H1 (cell line): Measurements from ENCODE around the gene MMP25. TPM values are rescaled to one million over a fixed set of nuclear protein-coding genes. Genes with fewer than 3 reads are reported as not detected.

Experiments used
- MAX ChIP-seq: IDR thresholded peaks from 2 replicates; pipeline ENCODE4 v1.6.1; 2012; ENCODE audit warnings: inconsistent platforms
- SIRT6 ChIP-seq: IDR thresholded peaks from one replicate; pipeline ENCODE4 v1.7.1; 2012; ENCODE audit warnings: low read length, inconsistent platforms
- TAF1 ChIP-seq: IDR thresholded peaks from 2 replicates; pipeline ENCODE4 v1.6.1; 2011; ENCODE audit warnings: mild to moderate bottlenecking, low read depth, low read length
- polyA plus RNA-seq, 7 experiments: library from polyadenylated mRNA; depleted of rRNA in 3 of 7; stranded (reverse) in 5 of 7; unstranded in 2 of 7; fragments of >200 nt in 5 of 7; fragments of 200-250 nt in 2 of 7; gene quantifications; 1 replicate in 5 of 7; 2 replicates in 1 of 7; 4 replicates in 1 of 7; pipeline versions ENCODE4 v1.2.1 to v1.2.3, GENCODE V29; 2011 to 2013; ENCODE audit warnings: missing spikeins in 2 of 7, mixed read lengths in 2 of 7
- total RNA-seq: library from RNA; stranded (reverse); fragmentation: NEBNext Ultra II Directional; extraction: Animal tissue kit (Norgen Biotek cat#: 25700); gene quantifications from 2 replicates; pipeline ENCODE4 v1.2.1, GENCODE V29; 2021

MMP25 gene
- total and polyA plus RNA-seq, 2 of the 8 experiments (the other 6 are each of a cell fraction or from before 2014, with no cell fraction given) = 7.7 to 26.7 TPM

GRCh38 chr16:3042376-3042775, 4.0 kb upstream of the MMP25 start (continued):
- TF ChIP-seq MAX (no peak), SIRT6 (no peak), TAF1 (no peak)
